Transverse colon (tissue), 4 donors: ENCODE results near the gene RANBP3L. TPM values are rescaled to one million over a fixed set of nuclear protein-coding genes. Genes with fewer than 3 reads are reported as not detected.

ENCODE experiments used
- DNase-seq: peaks from one replicate; pipeline ENCODE4 v3.0.0-alpha.2; 2019
- H3K27ac ChIP-seq, 4 donors: fragments of 200-600 bp; sonication (generic); 2 replicates each; pipeline ENCODE4 v1.5.1; 2016 to 2018; ENCODE audit warnings: inconsistent platforms in 4 of 4
- H3K27me3 ChIP-seq: fragments of 200-600 bp; sonication (generic); 2 replicates; pipeline ENCODE4 v1.5.1; 2017; ENCODE audit warnings: inconsistent platforms
- H3K36me3 ChIP-seq, 4 donors: fragments of 200-600 bp; sonication (generic); 2 replicates each; pipeline ENCODE4 v1.5.1; 2017 to 2019; ENCODE audit warnings: inconsistent platforms in 4 of 4
- H3K4me1 ChIP-seq, 4 donors: fragments of 200-600 bp; sonication (generic); 2 replicates each; pipeline ENCODE4 v1.5.1; 2017 to 2020; ENCODE audit warnings: inconsistent platforms in 4 of 4
- H3K4me3 ChIP-seq, 4 donors: fragments of 200-600 bp; sonication (generic); 1 replicate in 1 of 4; 2 replicates in 3 of 4; pipeline versions ENCODE4 v1.5.1 to v1.6.1; 2017 to 2019; ENCODE audit warnings: inconsistent platforms in 4 of 4
- H3K9me3 ChIP-seq, 2 donors: fragments of 200-600 bp; sonication (generic); 2 replicates each; pipeline ENCODE4 v1.5.1; 2017 to 2019; ENCODE audit warnings: inconsistent platforms in 2 of 2
- CTCF ChIP-seq, 5 experiments: fragments of 200-600 bp in 3 of 5; fragments of 450-650 bp in 2 of 5; sonication (generic) in 3 of 5; IDR thresholded peaks; 1 replicate in 2 of 5; 2 replicates in 3 of 5; pipeline ENCODE4 v1.5.1; 2016 to 2017; ENCODE audit warnings: antibody characterized with exemption in 5 of 5, inconsistent platforms in 3 of 5, mild to moderate bottlenecking in 2 of 5, moderate library complexity in 1 of 5
- EP300 ChIP-seq: sonication (generic); formaldehyde crosslinking; IDR thresholded peaks from one replicate; pipeline ENCODE4 v1.6.1; 2017; ENCODE audit warnings: antibody characterized with exemption, low read depth
- POLR2A ChIP-seq: fragments of 450-650 bp; IDR thresholded peaks from one replicate; pipeline ENCODE4 v1.6.1; 2016; ENCODE audit warnings: antibody characterized with exemption, mild to moderate bottlenecking, moderate library complexity
- POLR2AphosphoS5 ChIP-seq, 3 donors: sonication (generic); formaldehyde crosslinking; IDR thresholded peaks; one replicate each; pipeline ENCODE4 v1.6.1; 2016; ENCODE audit warnings: antibody characterized with exemption in 3 of 3
- WGBS, 2 donors: methylation state at CpG; one replicate each; pipeline ENCODE4 v1.1.5; 2018; ENCODE audit warnings: low coverage in 1 of 2; 5-methylcytosine and 5-hydroxymethylcytosine counted together
- in situ Hi-C, 4 donors: fragments of 200-750 bp; cut with MboI; loops; one replicate each; pipeline versions ENCODE4 v1.15.0 to v1.15.1; 2017; ENCODE audit warnings: low sequenced_read_pairs in 3 of 4, low pct_ligation_motif_present in 1 of 4, low pct_unique_long_range_greater_than_20kb in 1 of 4
- intact Hi-C: fragments of 100-400 bp; cut with DNase I; formaldehyde crosslinking; loops from one replicate; pipeline ENCODE4 v1.15.1; 2023; ENCODE audit warnings: low total_unique reads
- total RNA-seq, 4 donors: library from RNA; depleted of rRNA; stranded (reverse); fragments of >200 nt; gene quantifications; one replicate each; pipeline ENCODE4 v1.1.0, GENCODE V29; 2016

Gene RANBP3L
- total RNA-seq, 4 donors from 2014 or later = 0.60 to 1.2 (median 0.96) TPM

GRCh38 chr5:36208786-36209185, 92.9 kb downstream of the RANBP3L start:
- no peak for DNase-seq
- Histone ChIP-seq H3K27ac (no peak overlapping the region), H3K4me1 (no peaks in the 10 kb centered on the region), H3K9me3 (no peaks in the 10 kb centered on the region), H3K36me3 (peaks cover 0 to 23% (median 7%) of the 10 kb centered on the region in 4 donors), H3K4me3 (no peak overlapping the region), H3K27me3 (no peaks in the 10 kb centered on the region)
- in situ Hi-C loops (no loop called here), intact Hi-C loops (no loop called here)
- 93 to 100% methylated on average over 2 of the region's 2 CpGs for WGBS, 2 donors
- no peak for TF ChIP-seq CTCF (IDR thresholded peaks at IDR 0.05)
- TF ChIP-seq EP300 = no peak
- no peak for TF ChIP-seq POLR2A
- TF ChIP-seq POLR2AphosphoS5 (IDR thresholded peaks at IDR 0.05) = no peak

- no peak overlapping the region for H3K27ac ChIP-seq
Measured at GRCh38 chr5:36206913-36207312, 94.8 kb downstream of the RANBP3L start.

GRCh38 chr5:36205329-36205728, 96.4 kb downstream of the RANBP3L start:
- Histone ChIP-seq H3K27ac (no peak overlapping the region), H3K4me1 (no peaks in the 10 kb centered on the region), H3K4me3 (no peak overlapping the region), H3K36me3 (peaks cover 0 to 19% (median 6%) of the 10 kb centered on the region in 4 donors), H3K9me3 (no peaks in the 10 kb centered on the region), H3K27me3 (no peaks in the 10 kb centered on the region)
- TF ChIP-seq POLR2A (no peak), EP300 (no peak), POLR2AphosphoS5 (IDR thresholded peaks at IDR 0.05) (no peak), CTCF (IDR thresholded peaks at IDR 0.05) (no peak)
- in situ Hi-C loops = no loop called here
- intact Hi-C loops = loop anchor here (1.0 kb wide), 1 partner anchor 25 kb away; no protein-coding TSS in a partner anchor
- WGBS, 2 donors = 85 to 97% methylated on average over 2 of the region's 2 CpGs
- no peak for DNase-seq

More at GRCh38 chr5:36206913-36207312, 94.8 kb downstream of the RANBP3L start:
- in situ Hi-C loops = no loop called here
- no peak overlapping the region for H3K4me3 ChIP-seq
- H3K27me3 ChIP-seq = no peaks in the 10 kb centered on the region
- DNase-seq = no peak
- no peaks in the 10 kb centered on the region for H3K9me3 ChIP-seq
- TF ChIP-seq EP300 = no peak
- TF ChIP-seq POLR2AphosphoS5 (IDR thresholded peaks at IDR 0.05) = no peak
- no peak for TF ChIP-seq CTCF (IDR thresholded peaks at IDR 0.05)
- TF ChIP-seq POLR2A = no peak
- no peaks in the 10 kb centered on the region for H3K4me1 ChIP-seq
- peaks cover 0 to 23% (median 9%) of the 10 kb centered on the region in 4 donors for H3K36me3 ChIP-seq
- intact Hi-C loops = no loop called here

- Histone ChIP-seq H3K9me3 (no peaks in the 10 kb centered on the region), H3K4me3 (no peak overlapping the region), H3K27ac (no peak overlapping the region), H3K27me3 (no peaks in the 10 kb centered on the region), H3K4me1 (no peaks in the 10 kb centered on the region), H3K36me3 (peaks cover 0 to 23% (median 10%) of the 10 kb centered on the region in 4 donors)
- WGBS, 2 donors = 70 to 87% methylated on average over 2 to 3 of the region's 3 CpGs
- intact Hi-C loops (no loop called here), in situ Hi-C loops (no loop called here)
- DNase-seq = no peak
- TF ChIP-seq POLR2A (no peak), EP300 (no peak), POLR2AphosphoS5 (IDR thresholded peaks at IDR 0.05) (no peak), CTCF (IDR thresholded peaks at IDR 0.05) (no peak)
Measured at GRCh38 chr5:36202521-36202961, 99.2 kb downstream of the RANBP3L start.
